A673 (cell line): ENCODE results near the gene ZMYM4.

Experiments
- CTCF ChIP-seq: fragments of 300-800, 200-600 bp; sonication (generic); conservative IDR thresholded peaks from 2 replicates; pipeline ENCODE4 v1.5.1; 2017; ENCODE audit warnings: low read depth, mild to moderate bottlenecking, antibody characterized with exemption, low read length, moderate library complexity, mixed read lengths
- EZH2 ChIP-seq: fragments of 200-600 bp; sonication (generic); IDR thresholded peaks from 2 replicates; pipeline ENCODE4 v1.6.1; 2017; ENCODE audit warnings: borderline replicate concordance, low read depth, mild to moderate bottlenecking, mixed read lengths, antibody characterized with exemption, low read length; ENCODE audit not compliant: poor library complexity, severe bottlenecking

DNA sequence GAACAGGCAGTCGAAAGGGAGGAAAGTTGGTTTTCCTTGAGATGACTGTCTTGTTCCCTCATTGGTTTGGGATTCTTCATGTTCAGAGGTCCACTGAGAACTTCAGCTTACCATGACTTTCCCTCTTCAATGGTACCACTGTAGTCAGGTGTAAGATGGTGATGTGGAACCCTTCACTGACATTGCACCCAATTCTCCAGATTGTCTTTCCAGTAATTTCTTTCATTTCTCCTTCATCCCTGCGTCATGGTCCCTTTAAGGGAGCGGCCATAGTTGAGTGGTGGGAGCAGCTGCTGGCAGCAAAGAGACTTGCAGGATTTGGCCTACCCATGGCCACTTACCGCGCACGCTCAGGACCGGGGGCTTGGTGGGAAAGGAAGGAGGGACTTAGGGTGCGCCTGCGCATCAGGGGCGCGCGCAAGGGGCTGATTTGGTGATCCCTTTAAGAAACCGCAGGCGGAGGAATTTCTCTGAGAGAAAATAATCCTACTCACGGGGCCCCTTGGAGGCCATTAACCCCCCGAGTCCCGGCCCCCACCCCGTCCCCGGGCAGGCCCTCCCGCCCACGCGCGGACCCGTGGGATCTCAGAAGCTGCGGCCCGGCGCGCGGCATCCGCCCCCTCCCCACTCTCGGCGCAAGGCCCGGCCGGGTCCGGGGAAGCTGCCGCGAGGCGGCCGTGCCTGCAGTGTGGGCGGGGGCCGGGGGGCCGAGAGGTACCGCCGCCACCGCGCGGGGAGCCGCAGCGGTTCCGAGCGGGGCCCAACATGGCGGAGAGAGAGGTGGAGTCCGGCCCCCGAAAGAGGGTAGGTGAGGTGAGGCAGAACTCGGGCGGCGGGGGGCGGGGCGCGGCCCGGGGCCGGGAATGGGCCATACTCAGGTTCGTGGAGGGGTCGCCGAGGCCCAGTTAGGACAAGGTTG lies at the start of gene ZMYM4:
- TF ChIP-seq CTCF (no peak), EZH2 (no peak)
